HCT116 (cell line): ENCODE data around the gene NUDT14. TPM values are rescaled to one million over a fixed set of nuclear protein-coding genes. Genes with fewer than 3 reads are reported as not detected.

Experiments used
- ATAC-seq: fragments of 200-7000 bp; cut with Tn5 transposase; 2 replicates; pipeline ENCODE4 v1.9.1; 2020; ENCODE audit warnings: mild to moderate bottlenecking, moderate library complexity
- BruUV-seq: library from RNA; stranded (reverse); fragments of 400-500 nt; replicated peaks from 2 replicates; lab custom pipeline; 2021; lab: Mats Ljungman, UMichigan
- CTCF ChIA-PET: fragments of 300-600 bp; sonication (Branson Sonifier 250); formaldehyde crosslinking; loops from one replicate; lab custom pipeline; 2021; ENCODE audit warnings: antibody characterized with exemption; lab: Charles Lee
- POLR2A ChIA-PET: fragments of 300-600, 350-600 bp; sonication (Branson Sonifier 250); formaldehyde crosslinking; loops from one replicate; lab custom pipeline; 2021; ENCODE audit warnings: antibody characterized with exemption; lab: Charles Lee
- RAD21 ChIA-PET, 2 experiments: fragments of 300-600 bp; sonication (Branson Sonifier 250); formaldehyde crosslinking; loops; one replicate each; lab custom pipeline; 2023; ENCODE audit warnings: low total read pairs in 2 of 2; ENCODE audit not compliant: uncharacterized antibody in 2 of 2, unreplicated experiment in 2 of 2, low non-redundant PET in 1 of 2; lab: Charles Lee
- DNase-seq: peaks from one replicate; pipeline ENCODE4 v3.0.0-alpha.2; 2010; ENCODE audit warnings: low read depth, low spot score
- H2AFZ ChIP-seq: fragments of 200-600 bp; shearing (Covaris generic), sonication (generic); 2 replicates; pipeline ENCODE4 v1.6.1; 2017; ENCODE audit warnings: low read depth, mixed run types, mixed read lengths, antibody characterized with exemption, low read length; ENCODE audit not compliant: poor library complexity, severe bottlenecking
- H3K27ac ChIP-seq: 2 replicates; pipeline ENCODE4 v1.5.1; 2012; ENCODE audit warnings: low read depth, low read length
- H3K27me3 ChIP-seq: fragments of 200-600 bp; sonication (generic); 2 replicates; pipeline ENCODE4 v1.6.1; 2016; ENCODE audit warnings: mixed run types, low read length, mixed read lengths; ENCODE audit not compliant: insufficient read depth
- H3K36me3 ChIP-seq, 2 experiments: fragments of 200-500 bp in 1 of 2; fragments of 200-600 bp in 1 of 2; sonication (Bioruptor generic) in 1 of 2; sonication (generic) in 1 of 2; 2 replicates each; pipeline versions ENCODE4 v1.5.1 to v1.6.1; 2014 to 2016; ENCODE audit warnings: low read length in 2 of 2, inconsistent platforms in 1 of 2, mixed read lengths in 1 of 2, mixed run types in 1 of 2; ENCODE audit not compliant: insufficient read depth in 2 of 2, control insufficient read depth in 1 of 2
- H3K4me1 ChIP-seq, 2 experiments: fragments of 200-600 bp in 1 of 2; sonication (generic) in 1 of 2; 2 replicates each; pipeline versions ENCODE4 v1.5.1 to v1.6.1; 2012 to 2017; ENCODE audit warnings: low read length in 2 of 2, inconsistent platforms in 1 of 2, mild to moderate bottlenecking in 1 of 2, mixed read lengths in 1 of 2, mixed run types in 1 of 2, moderate library complexity in 1 of 2; ENCODE audit not compliant: insufficient read depth in 2 of 2, control insufficient read depth in 1 of 2
- H3K4me2 ChIP-seq: fragments of 200-600 bp; sonication (generic); 2 replicates; pipeline ENCODE4 v1.6.1; 2017; ENCODE audit warnings: mixed run types, low read length, mixed read lengths
- H3K4me3 ChIP-seq, 2 experiments: fragments of 200-600 bp in 1 of 2; sonication (generic) in 1 of 2; replicated peaks in 1 of 2; 2 replicates each; pipeline ENCODE4 v1.5.1; 2011 to 2016; ENCODE audit warnings: low read length in 2 of 2, control low read depth in 1 of 2, low read depth in 1 of 2, mild to moderate bottlenecking in 1 of 2, mixed read lengths in 1 of 2, mixed run types in 1 of 2
- H3K79me2 ChIP-seq: fragments of 200-600 bp; sonication (generic); 2 replicates; pipeline ENCODE4 v1.6.1; 2017; ENCODE audit warnings: mild to moderate bottlenecking, mixed run types, low read length, moderate library complexity, mixed read lengths; ENCODE audit not compliant: insufficient read depth
- H3K9ac ChIP-seq: fragments of 200-600 bp; sonication (generic); 2 replicates; pipeline ENCODE4 v1.6.1; 2016; ENCODE audit warnings: low read length, mixed read lengths
- H3K9me2 ChIP-seq: fragments of 200-600 bp; sonication (generic), shearing (Covaris generic); 2 replicates; pipeline ENCODE4 v1.6.1; 2017; ENCODE audit warnings: mixed run types, mild to moderate bottlenecking, moderate library complexity; ENCODE audit not compliant: insufficient read depth
- H3K9me3 ChIP-seq, 2 experiments: fragments of 200-500 bp in 1 of 2; fragments of 200-600 bp in 1 of 2; sonication (Bioruptor generic) in 1 of 2; sonication (generic) in 1 of 2; 2 replicates each; pipeline ENCODE4 v1.6.1; 2014 to 2017; ENCODE audit warnings: low read length in 2 of 2, mixed read lengths in 2 of 2, inconsistent platforms in 1 of 2, low read depth in 1 of 2, mild to moderate bottlenecking in 1 of 2, mixed run types in 1 of 2, moderate library complexity in 1 of 2; ENCODE audit not compliant: control insufficient read depth in 1 of 2, insufficient read depth in 1 of 2
- H4K20me1 ChIP-seq: fragments of 200-600 bp; sonication (generic), shearing (Covaris generic); 2 replicates; pipeline ENCODE4 v1.6.1; 2017; ENCODE audit warnings: mixed run types, mild to moderate bottlenecking, moderate library complexity; ENCODE audit not compliant: insufficient read depth
- ATF3 ChIP-seq: IDR thresholded peaks from 2 replicates; pipeline ENCODE4 v1.6.1; 2012
- CBX3 ChIP-seq: IDR thresholded peaks from 2 replicates; pipeline ENCODE4 v1.6.1; 2012; ENCODE audit warnings: low read depth
- CEBPB ChIP-seq: IDR thresholded peaks from 2 replicates; pipeline ENCODE4 v1.6.1; 2012; ENCODE audit warnings: low read depth
- CTCF ChIP-seq, 3 experiments: fragments of 200-600 bp in 1 of 3; sonication (generic) in 1 of 3; IDR thresholded peaks in 2 of 3; conservative IDR thresholded peaks in 1 of 3; 2 replicates each; pipeline ENCODE4 v1.5.1; 2012 to 2017; ENCODE audit warnings: low read depth in 2 of 3, low read length in 2 of 3, antibody characterized with exemption in 1 of 3, borderline replicate concordance in 1 of 3, control low read depth in 1 of 3, mild to moderate bottlenecking in 1 of 3, mixed read lengths in 1 of 3, mixed run types in 1 of 3, moderate library complexity in 1 of 3; ENCODE audit not compliant: insufficient read depth in 1 of 3
- ELF1 ChIP-seq: IDR thresholded peaks from 2 replicates; pipeline ENCODE4 v1.6.1; 2012; ENCODE audit warnings: low read depth, borderline replicate concordance
- EZH2phosphoT487 ChIP-seq: fragments of 200-600 bp; IDR thresholded peaks from 2 replicates; pipeline ENCODE4 v1.6.1; 2018; ENCODE audit warnings: antibody characterized with exemption, borderline replicate concordance
- JUND ChIP-seq: IDR thresholded peaks from 2 replicates; pipeline ENCODE4 v1.6.1; 2012
- MAX ChIP-seq: IDR thresholded peaks from 2 replicates; pipeline ENCODE4 v1.6.1; 2012
- POLR2A ChIP-seq: IDR thresholded peaks from 2 replicates; pipeline ENCODE4 v1.7.0; 2011; ENCODE audit warnings: borderline replicate concordance; ENCODE audit not compliant: insufficient read depth, insufficient read length; ENCODE audit errors: extremely low read depth
- RAD21 ChIP-seq: IDR thresholded peaks from 2 replicates; pipeline ENCODE4 v1.6.1; 2012; ENCODE audit warnings: low read depth, mild to moderate bottlenecking
- REST ChIP-seq: IDR thresholded peaks from 2 replicates; pipeline ENCODE4 v1.6.1; 2012; ENCODE audit warnings: low read depth
- SIN3A ChIP-seq: IDR thresholded peaks from 2 replicates; pipeline ENCODE4 v1.6.1; 2012; ENCODE audit warnings: low read depth
- SP1 ChIP-seq: IDR thresholded peaks from 2 replicates; pipeline ENCODE4 v1.6.1; 2012; ENCODE audit warnings: low read depth
- SRF ChIP-seq: IDR thresholded peaks from 2 replicates; pipeline ENCODE4 v1.6.1; 2012; ENCODE audit warnings: low read depth
- YY1 ChIP-seq: IDR thresholded peaks from 2 replicates; pipeline ENCODE4 v1.6.1; 2011; ENCODE audit warnings: low read length, low read depth, moderate library complexity, mild to moderate bottlenecking; ENCODE audit not compliant: insufficient replicate concordance; ENCODE audit errors: extremely low read depth
- ZBTB33 ChIP-seq: IDR thresholded peaks from 2 replicates; pipeline ENCODE4 v1.6.1; 2011; ENCODE audit warnings: mild to moderate bottlenecking, low read length, moderate library complexity; ENCODE audit not compliant: insufficient replicate concordance; ENCODE audit errors: extremely low read depth
- ZNF274 ChIP-seq: fragments of 200-500 bp; sonication (Bioruptor generic); IDR thresholded peaks from 2 replicates; pipeline ENCODE4 v1.6.1; 2014; ENCODE audit warnings: mild to moderate bottlenecking, low read depth, low read length, inconsistent platforms
- intact Hi-C: fragments of 100-400 bp; cut with micrococcal nuclease; formaldehyde crosslinking; loops from 2 replicates; pipeline ENCODE4 v1.10.0; 2022
- total RNA-seq: library from RNA; stranded (reverse); gene quantifications from one replicate; pipeline ENCODE4 v1.2.1, GENCODE V29; 2021; ENCODE audit not compliant: unreplicated experiment

NUDT14 gene
- total RNA-seq, 1 experiment from 2014 or later = 56.1 TPM

- Histone ChIP-seq H3K4me3 (no peak overlapping the region), H3K36me3 (peaks cover 2 to 9% of the 10 kb centered on the region in 2 experiments; a peak in 2 of 4 replicates), H3K79me2 (peaks cover 22% of the 10 kb centered on the region; the same call in 1 of the 2 replicates), H3K9me2 (no peaks in the 10 kb centered on the region), H3K9me3 (no peaks in the 10 kb centered on the region), H3K9ac (no peak overlapping the region), H3K27ac (no peak overlapping the region), H2AFZ (no peak overlapping the region), H3K27me3 (no peaks in the 10 kb centered on the region), H4K20me1 (no peaks in the 10 kb centered on the region), H3K4me2 (no peak overlapping the region), H3K4me1 (no peaks in the 10 kb centered on the region)
- DNase-seq (no peak), ATAC-seq (no peak)
- no TSS peak for BruUV-seq
- ChIA-PET CTCF (no interaction called here), RAD21 (no interaction called here), POLR2A (no interaction called here)
- no peak for TF ChIP-seq ATF3
- no peak for TF ChIP-seq YY1
- no peak for TF ChIP-seq SRF
- TF ChIP-seq POLR2A = no peak
- TF ChIP-seq CEBPB = no peak
- TF ChIP-seq EZH2phosphoT487 = no peak
- no peak for TF ChIP-seq ZBTB33
- TF ChIP-seq RAD21 = no peak
- no peak for TF ChIP-seq CTCF (IDR thresholded peaks at IDR 0.05 in 2 of 3, conservative IDR thresholded peaks at IDR 0.05 in 1 of 3; ENCODE audit: borderline replicate concordance in 1 of 3, insufficient read depth in 1 of 3, low read depth in 2 of 3, low read length in 2 of 3)
- TF ChIP-seq SIN3A = no peak
- TF ChIP-seq SP1 = no peak
- TF ChIP-seq MAX = no peak
- no peak for TF ChIP-seq ZNF274
- TF ChIP-seq CBX3 = no peak
- TF ChIP-seq REST = no peak
- TF ChIP-seq JUND = no peak
- TF ChIP-seq ELF1 = no peak
- intact Hi-C loops = no loop called here
Measured at GRCh38 chr14:105154476-105154871, 26.6 kb downstream of the NUDT14 start.
